Uterus (tissue), 4 donors: ENCODE measurements around the gene RACGAP1. TPM values are rescaled to one million over a fixed set of nuclear protein-coding genes. Genes with fewer than 3 reads are reported as not detected.

ENCODE experiments used
- DNase-seq, 2 donors: peaks; one replicate each; pipeline ENCODE4 v3.0.0-alpha.2; 2019 to 2020
- H3K27ac ChIP-seq, 2 donors: fragments of 200-600 bp; sonication (generic); 1 replicate in 1 of 2; 2 replicates in 1 of 2; pipeline ENCODE4 v1.5.1; 2016 to 2018
- H3K27me3 ChIP-seq, 2 donors: fragments of 200-600 bp; sonication (generic); one replicate each; pipeline ENCODE4 v1.5.1; 2018 to 2019; ENCODE audit warnings: control low read depth in 1 of 2
- H3K36me3 ChIP-seq, 2 donors: fragments of 200-600 bp; sonication (generic); one replicate each; pipeline ENCODE4 v1.5.1; 2019; ENCODE audit warnings: control low read depth in 1 of 2
- H3K4me1 ChIP-seq, 2 donors: fragments of 200-600 bp; sonication (generic); one replicate each; pipeline ENCODE4 v1.5.1; 2018 to 2019; ENCODE audit warnings: control low read depth in 1 of 2
- H3K4me3 ChIP-seq, 2 donors: fragments of 200-600 bp; sonication (generic); 1 replicate in 1 of 2; 2 replicates in 1 of 2; pipeline ENCODE4 v1.5.1; 2018 to 2019; ENCODE audit warnings: mild to moderate bottlenecking in 1 of 2
- H3K9me3 ChIP-seq, 2 donors: fragments of 200-600 bp; sonication (generic); one replicate each; pipeline ENCODE4 v1.5.1; 2019; ENCODE audit warnings: control low read depth in 1 of 2
- CTCF ChIP-seq, 4 experiments: fragments of 200-600 bp in 2 of 4; fragments of 450-650 bp in 2 of 4; sonication (generic) in 2 of 4; IDR thresholded peaks; one replicate each; pipeline ENCODE4 v1.5.1; 2016 to 2019; ENCODE audit warnings: antibody characterized with exemption in 4 of 4, mild to moderate bottlenecking in 2 of 4, moderate library complexity in 1 of 4
- POLR2A ChIP-seq, 2 donors: fragments of 450-650 bp; IDR thresholded peaks; one replicate each; pipeline ENCODE4 v1.6.1; 2016; ENCODE audit warnings: antibody characterized with exemption in 2 of 2, mild to moderate bottlenecking in 1 of 2, moderate library complexity in 1 of 2
- intact Hi-C: fragments of 100-400 bp; cut with DNase I; formaldehyde crosslinking; loops from one replicate; pipeline ENCODE4 v1.15.1; 2023; ENCODE audit warnings: low total_unique reads
- total RNA-seq, 4 donors: library from RNA; depleted of rRNA in 3 of 4; stranded (reverse); fragments of >200 nt in 3 of 4; gene quantifications; one replicate each; pipeline versions ENCODE4 v1.1.0 to v1.2.4, GENCODE V29; 2014 to 2023
- donor health status: DM: yes; HTN: yes; CAD: no.

The RACGAP1 gene
- total RNA-seq, 4 donors from 2014 or later = 8.5 to 57.8 (median 9.3) TPM

GRCh38 chr12:49964849-49965624, 60.3 kb downstream of the RACGAP1 start:
- Histone ChIP-seq H3K4me1 (peaks cover 0 to 15% of the 10 kb centered on the region in 2 donors), H3K9me3 (no peaks in the 10 kb centered on the region), H3K4me3 (no peak overlapping the region), H3K36me3 (no peaks in the 10 kb centered on the region), H3K27me3 (peaks cover 8% of the 10 kb centered on the region in 2 donors), H3K27ac (no peak overlapping the region)
- intact Hi-C loops = loop anchor here (5.0 kb wide), 1 partner anchor 98 kb away; no protein-coding TSS in a partner anchor
- no peak for DNase-seq
- no peak for TF ChIP-seq POLR2A (IDR thresholded peaks at IDR 0.05)
- TF ChIP-seq CTCF (IDR thresholded peaks at IDR 0.05) = no peak

GRCh38 chr12:49963976-49964815, 61.1 kb downstream of the RACGAP1 start:
- Histone ChIP-seq H3K36me3 (no peaks in the 10 kb centered on the region), H3K4me3 (no peak overlapping the region), H3K27me3 (peaks cover 8 to 11% of the 10 kb centered on the region in 2 donors), H3K9me3 (no peaks in the 10 kb centered on the region), H3K27ac (no peak overlapping the region), H3K4me1 (peaks cover 0 to 15% of the 10 kb centered on the region in 2 donors)
- DNase-seq = no peak
- no peak for TF ChIP-seq POLR2A (IDR thresholded peaks at IDR 0.05)
- no peak for TF ChIP-seq CTCF (IDR thresholded peaks at IDR 0.05)
- intact Hi-C loops = no loop called here

GRCh38 chr12:49962861-49963765, 62.2 kb downstream of the RACGAP1 start:
- no peak for DNase-seq
- Histone ChIP-seq H3K36me3 (no peaks in the 10 kb centered on the region), H3K4me3 (no peak overlapping the region), H3K4me1 (peaks cover 0 to 15% of the 10 kb centered on the region in 2 donors), H3K27me3 (peaks cover 8 to 11% of the 10 kb centered on the region in 2 donors), H3K27ac (no peak overlapping the region), H3K9me3 (no peaks in the 10 kb centered on the region)
- intact Hi-C loops = no loop called here
- no peak for TF ChIP-seq POLR2A (IDR thresholded peaks at IDR 0.05)
- TF ChIP-seq CTCF (IDR thresholded peaks at IDR 0.05) = no peak

- Histone ChIP-seq H3K27ac (no peak overlapping the region), H3K4me1 (peaks cover 0 to 10% of the 10 kb centered on the region in 2 donors)
- TF ChIP-seq POLR2A (IDR thresholded peaks at IDR 0.05) (no peak), CTCF (IDR thresholded peaks at IDR 0.05) (no peak)
Measured at GRCh38 chr12:49961993-49962764, 63.1 kb downstream of the RACGAP1 start.

More at GRCh38 chr12:49961993-49962764, 63.1 kb downstream of the RACGAP1 start:
- Histone ChIP-seq H3K9me3 (no peaks in the 10 kb centered on the region), H3K4me3 (no peak overlapping the region), H3K27me3 (peaks cover 8 to 11% of the 10 kb centered on the region in 2 donors), H3K36me3 (no peaks in the 10 kb centered on the region)
- intact Hi-C loops = no loop called here
- no peak for DNase-seq
